Ishikawa (cell line): ENCODE measurements around the gene EIF4H.

ENCODE experiments used
- CEBPB ChIP-seq: IDR thresholded peaks from 2 replicates; pipeline ENCODE4 v1.6.1; 2012
- CREB1 ChIP-seq: IDR thresholded peaks from 2 replicates; pipeline ENCODE4 v1.6.1; 2012; ENCODE audit warnings: low read depth
- EGR1 ChIP-seq: IDR thresholded peaks from 2 replicates; pipeline ENCODE4 v1.6.1; 2012
- EP300 ChIP-seq: IDR thresholded peaks from 2 replicates; pipeline ENCODE4 v1.6.1; 2012; ENCODE audit warnings: borderline replicate concordance
- FOXM1 ChIP-seq: IDR thresholded peaks from 2 replicates; pipeline ENCODE4 v1.6.1; 2012; ENCODE audit warnings: low read depth, borderline replicate concordance
- MAX ChIP-seq: IDR thresholded peaks from 2 replicates; pipeline ENCODE4 v1.6.1; 2012
- NFIC ChIP-seq: IDR thresholded peaks from 2 replicates; pipeline ENCODE4 v1.6.1; 2012
- RAD21 ChIP-seq: IDR thresholded peaks from 2 replicates; pipeline ENCODE4 v1.6.1; 2012; ENCODE audit warnings: low read depth
- REST ChIP-seq: IDR thresholded peaks from 2 replicates; pipeline ENCODE4 v1.6.1; 2012; ENCODE audit warnings: low read depth, mild to moderate bottlenecking
- TAF1 ChIP-seq: IDR thresholded peaks from 2 replicates; pipeline ENCODE4 v1.6.1; 2012; ENCODE audit warnings: low read depth, mild to moderate bottlenecking
- TCF12 ChIP-seq: IDR thresholded peaks from 2 replicates; pipeline ENCODE4 v1.6.1; 2012; ENCODE audit warnings: low read depth
- TEAD4 ChIP-seq: IDR thresholded peaks from 2 replicates; pipeline ENCODE4 v1.6.1; 2012
- USF1 ChIP-seq: IDR thresholded peaks from 2 replicates; pipeline ENCODE4 v1.6.1; 2012
- YY1 ChIP-seq: IDR thresholded peaks from 2 replicates; pipeline ENCODE4 v1.6.1; 2012; ENCODE audit warnings: low read depth
- ZBTB7A ChIP-seq: IDR thresholded peaks from 2 replicates; pipeline ENCODE4 v1.6.1; 2012; ENCODE audit warnings: low read depth

The EIF4H gene

GRCh38 chr7:74153736-74154135, 20.4 kb upstream of the EIF4H start:
- TF ChIP-seq EP300, result no peak
- TF ChIP-seq TAF1, result no peak
- TF ChIP-seq ZBTB7A, result no peak
- no peak for TF ChIP-seq FOXM1
- no peak for TF ChIP-seq EGR1
- no peak for TF ChIP-seq MAX
- no peak for TF ChIP-seq YY1
- TF ChIP-seq TEAD4, result no peak
- TF ChIP-seq RAD21, result no peak
- no peak for TF ChIP-seq CEBPB

- TF ChIP-seq TAF1, result no peak
- no peak for TF ChIP-seq FOXM1
- no peak for TF ChIP-seq TEAD4
These were observed 18.3 kb upstream of the EIF4H start for GRCh38 chr7:74155810-74156395.

- TF ChIP-seq REST, result no peak
- TF ChIP-seq RAD21, result no peak
- no peak for TF ChIP-seq EGR1
- TF ChIP-seq FOXM1, result no peak
- no peak for TF ChIP-seq USF1
- no peak for TF ChIP-seq EP300
- no peak for TF ChIP-seq TAF1
- TF ChIP-seq NFIC, result no peak
- no peak for TF ChIP-seq MAX
- TF ChIP-seq YY1, result no peak
- no peak for TF ChIP-seq CREB1
- no peak for TF ChIP-seq TEAD4
- no peak for TF ChIP-seq TCF12
- TF ChIP-seq ZBTB7A, result no peak
- TF ChIP-seq CEBPB, result no peak
These were observed 16.6 kb upstream of the EIF4H start for GRCh38 chr7:74157605-74158004.

- TF ChIP-seq TEAD4, result no peak
- TF ChIP-seq USF1, result no peak
- no peak for TF ChIP-seq ZBTB7A
- TF ChIP-seq TAF1, result no peak
- TF ChIP-seq TCF12, result no peak
- peak; percentile 47; the same call in 1 of the 2 replicates for TF ChIP-seq RAD21
These were observed 9.1 kb upstream of the EIF4H start for GRCh38 chr7:74164985-74165456.

GRCh38 chr7:74165867-74166593, 8.1 kb upstream of the EIF4H start:
- 0 out of 2 replicates have a peak, but pooled peaks have one; percentile 9 for TF ChIP-seq TEAD4
- TF ChIP-seq TCF12, result no peak

- TF ChIP-seq CREB1, result no peak
- TF ChIP-seq CEBPB, result peak; percentile 85
- no peak for TF ChIP-seq YY1
- no peak for TF ChIP-seq FOXM1
These were observed 1.1 kb upstream of the EIF4H start for GRCh38 chr7:74173074-74173473.

GRCh38 chr7:74173491-74173865, 678 bp upstream of the EIF4H start:
- TF ChIP-seq TAF1 (no peak), TCF12 (no peak)

GRCh38 chr7:74174606-74175082, 488 bp downstream of the EIF4H start:
- TF ChIP-seq MAX (peak; percentile 44; the same call in 1 of the 2 replicates), ZBTB7A (no peak)
